RCC 7860 (cell line): ENCODE measurements around the gene NLRP8.
"Not testable (repeated sequence)": the region's sequence is repeated elsewhere in the genome, so short reads cannot be mapped to it uniquely, and the experiment has no call there.

Experiments used
- DNase-seq: peaks from one replicate; pipeline ENCODE4 v3.0.0-alpha.2; 2015; ENCODE audit warnings: low spot score
- FAIRE-seq: peaks from 2 replicates; lab custom pipeline; 2012; peaks lifted over from hg19 to GRCh38; lab: Jason Lieb, UNC

Gene NLRP8

DNA sequence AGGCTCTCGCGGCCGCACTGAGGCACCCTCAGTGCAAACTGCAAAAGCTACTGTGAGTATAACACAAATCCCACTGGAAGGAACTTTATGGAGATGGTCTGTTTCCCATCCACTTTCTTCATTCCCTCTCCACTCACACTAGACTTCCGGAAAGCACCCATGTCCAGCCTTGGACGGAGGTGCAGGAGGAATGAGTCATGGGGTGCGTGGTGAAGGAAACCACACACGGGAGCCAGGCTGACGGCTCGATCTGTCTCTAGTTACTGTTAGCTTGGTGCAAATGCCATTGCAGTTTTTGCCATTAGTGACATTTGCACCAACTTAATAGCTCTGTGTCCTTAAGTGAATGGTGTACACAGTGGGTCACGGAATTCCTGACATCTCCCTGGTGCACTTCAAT, 14.6 kb downstream of the NLRP8 start:
- DNase-seq (peak; percentile 47), FAIRE-seq (peak; percentile 75)

DNA sequence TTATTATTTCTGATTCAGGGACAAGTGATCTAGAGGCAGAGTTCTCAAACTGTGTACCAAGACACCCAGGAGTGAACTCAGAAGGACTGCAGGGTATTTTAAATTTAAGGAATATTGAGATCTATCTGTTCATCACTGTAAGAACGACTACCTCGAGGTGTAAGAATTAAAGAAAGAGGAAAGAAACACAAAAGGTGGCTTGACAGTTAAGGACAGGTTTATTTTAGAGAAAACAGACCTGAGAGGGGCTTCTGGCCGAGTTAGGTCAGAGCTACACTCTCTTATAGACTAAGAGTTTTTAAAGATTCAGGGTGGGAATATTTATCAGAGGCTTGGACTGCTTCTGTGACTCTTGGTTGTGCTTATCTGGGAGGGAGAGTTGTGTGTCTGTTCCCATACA, 26.4 kb downstream of the NLRP8 start:
- no peak for FAIRE-seq
- no peak for DNase-seq

DNA sequence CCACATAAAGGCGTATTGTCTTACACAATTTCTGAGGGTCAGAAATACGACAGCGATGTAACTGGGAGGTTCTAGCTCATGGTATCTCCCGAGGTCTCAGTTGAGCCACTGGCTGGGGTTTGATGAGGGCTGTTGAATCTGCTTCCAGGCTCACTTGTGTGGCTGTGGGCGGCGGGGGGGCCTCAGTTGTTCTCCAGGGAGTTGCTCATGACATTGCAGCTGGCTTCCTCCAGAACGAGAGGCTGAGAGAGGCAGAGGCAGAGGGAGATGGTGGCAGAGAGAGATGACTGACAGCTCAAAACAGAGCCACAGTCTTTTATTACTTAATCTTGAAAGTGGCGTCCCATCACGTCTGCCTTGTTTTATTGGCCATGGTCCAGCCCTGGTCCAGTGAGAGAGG, 32.8 kb downstream of the NLRP8 start:
- DNase-seq (no peak), FAIRE-seq (no peak)

DNA sequence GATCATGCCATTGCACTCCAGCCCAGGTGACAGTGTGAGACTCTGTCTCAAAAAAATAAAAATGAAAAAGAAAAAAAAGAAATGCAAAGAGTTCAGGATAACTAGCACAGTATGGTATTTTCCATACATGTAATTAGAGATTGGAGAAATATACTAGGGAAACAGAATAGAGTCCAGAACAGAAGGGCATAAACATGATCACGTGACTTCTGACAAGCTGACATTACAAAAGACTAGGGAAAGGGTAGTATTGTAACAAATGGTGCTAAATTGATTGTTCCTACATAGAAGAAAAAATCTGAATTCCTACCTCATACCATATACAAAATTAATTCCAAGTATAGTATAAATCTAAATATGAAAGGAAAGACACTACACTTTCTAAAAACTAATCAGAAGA, 37.6 kb downstream of the NLRP8 start:
- DNase-seq = no peak
- FAIRE-seq = no peak

DNA sequence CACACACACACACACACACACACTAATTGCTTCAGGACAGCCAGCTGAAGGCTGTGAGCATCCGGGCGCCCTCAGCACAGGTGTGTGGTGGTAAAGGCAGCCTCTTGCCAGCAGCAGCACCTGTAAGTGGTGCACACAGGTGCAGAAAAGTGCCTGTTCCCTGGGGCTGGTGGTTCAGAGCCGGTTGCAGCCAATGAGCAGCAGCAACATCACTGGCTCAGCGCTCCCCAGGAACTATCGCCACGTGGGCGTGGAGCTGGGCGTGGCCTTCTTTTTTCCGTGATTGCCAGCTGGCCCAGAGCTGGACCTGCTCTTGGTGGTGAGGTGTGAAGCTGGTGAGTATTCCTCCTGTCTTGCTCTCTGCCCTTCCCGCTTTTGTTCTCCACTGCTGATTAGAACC, 38.9 kb downstream of the NLRP8 start, which contains the start of gene NLRP5:
TSS of gene NLRP5 (plus strand) at position 289 of the 400 bp plus-strand sequence.
- FAIRE-seq (no peak), DNase-seq (no peak)

DNA sequence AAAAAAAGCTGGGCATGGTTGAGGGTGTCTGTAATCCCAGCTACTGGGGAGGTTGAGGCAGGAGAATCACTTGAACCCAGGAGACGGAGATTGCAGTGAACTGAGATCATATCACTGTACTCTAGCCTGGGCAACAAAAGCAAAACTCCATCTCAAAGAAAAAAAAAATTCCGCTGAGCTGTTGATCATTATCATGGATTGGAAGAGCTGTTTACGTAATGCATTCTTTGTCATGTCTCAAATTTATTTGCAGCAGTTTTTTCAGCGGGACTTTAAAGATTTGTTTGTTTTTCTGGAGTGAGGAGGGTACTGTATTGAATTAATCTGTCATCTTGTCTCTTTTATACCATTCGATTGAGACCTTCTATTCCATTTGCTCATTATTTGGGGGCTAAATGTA, 43.2 kb downstream of the NLRP8 start:
- DNase-seq (no peak), FAIRE-seq (no peak)

DNA sequence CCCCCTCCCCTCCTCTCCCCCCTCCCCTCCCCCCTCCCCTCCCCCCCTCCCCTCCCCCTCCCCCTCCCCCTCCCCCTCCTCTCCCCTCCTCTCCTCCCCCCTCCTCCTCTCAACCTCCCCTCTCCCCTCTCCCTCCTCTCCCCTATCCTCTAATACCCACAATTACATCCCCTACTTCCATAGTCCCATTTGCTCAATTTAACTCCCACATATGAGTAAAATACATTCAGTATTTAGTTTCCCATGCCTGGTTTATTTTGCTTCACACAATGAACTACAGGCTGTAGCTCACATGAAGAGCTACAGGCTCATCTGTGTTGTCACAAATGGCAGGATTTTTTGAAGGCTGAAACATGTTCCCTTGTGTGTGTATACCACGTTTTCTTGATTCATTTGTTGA, 45.9 kb downstream of the NLRP8 start:
- DNase-seq (no peak), FAIRE-seq (no peak)

DNA sequence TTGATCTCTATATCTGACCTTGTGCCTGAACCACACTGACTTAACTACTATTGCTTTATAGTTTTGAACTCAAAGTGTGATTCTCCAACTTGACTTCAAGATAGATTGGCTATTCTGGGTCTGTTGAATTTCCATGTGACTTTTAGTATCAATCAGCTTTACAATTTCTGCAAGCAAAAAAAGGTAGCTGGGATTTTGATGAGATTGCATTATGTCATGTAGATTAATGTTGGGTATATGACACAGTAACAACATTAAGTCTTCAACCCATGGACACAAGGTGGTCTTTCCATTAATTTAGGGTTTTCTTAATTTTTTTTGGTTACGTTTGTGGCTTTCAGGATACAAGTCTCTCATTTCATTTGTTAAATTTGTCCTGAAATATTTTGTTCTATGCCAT, 67.1 kb downstream of the NLRP8 start:
- DNase-seq (no peak), FAIRE-seq (no peak)

DNA sequence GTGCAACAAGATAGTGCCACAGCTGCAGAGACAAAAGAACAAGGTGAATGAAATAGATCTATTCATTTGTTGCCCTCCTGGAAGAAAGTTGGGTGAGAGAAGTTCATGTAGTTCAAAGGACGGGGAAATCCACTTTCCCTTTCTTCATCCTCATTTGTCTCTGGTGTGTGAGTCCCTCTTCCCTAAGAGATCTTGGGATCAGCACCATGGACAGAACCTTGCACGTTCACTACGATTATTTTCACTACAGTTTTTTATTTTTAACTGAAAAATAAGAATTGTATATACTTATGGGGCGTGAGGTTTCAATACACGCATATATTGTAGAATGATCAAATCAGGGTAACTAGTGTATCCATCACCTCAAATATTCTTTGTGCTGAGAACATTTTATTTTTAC, 68.1 kb downstream of the NLRP8 start:
- no peak for FAIRE-seq
- no peak for DNase-seq

DNA sequence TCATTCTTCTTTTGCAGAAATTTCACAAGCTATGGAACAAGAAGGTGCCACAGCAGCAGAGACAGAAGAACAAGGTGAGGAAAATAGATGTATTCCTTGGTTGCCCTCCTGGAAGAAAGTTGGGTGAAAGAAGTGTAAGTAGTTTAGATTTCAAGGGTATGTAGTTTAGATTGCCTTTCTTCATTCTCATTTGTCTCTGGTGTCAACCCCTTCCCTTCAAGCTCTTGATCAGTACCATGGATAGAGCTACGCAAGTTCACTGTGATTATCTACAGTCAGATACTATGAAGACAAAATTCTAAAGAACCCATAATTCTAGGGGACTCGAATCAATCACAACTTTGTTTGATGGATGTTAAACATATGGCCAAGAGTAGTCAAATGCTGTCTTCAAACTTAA, 71.7 kb downstream of the NLRP8 start:
- not testable (repeated sequence) for FAIRE-seq

DNA sequence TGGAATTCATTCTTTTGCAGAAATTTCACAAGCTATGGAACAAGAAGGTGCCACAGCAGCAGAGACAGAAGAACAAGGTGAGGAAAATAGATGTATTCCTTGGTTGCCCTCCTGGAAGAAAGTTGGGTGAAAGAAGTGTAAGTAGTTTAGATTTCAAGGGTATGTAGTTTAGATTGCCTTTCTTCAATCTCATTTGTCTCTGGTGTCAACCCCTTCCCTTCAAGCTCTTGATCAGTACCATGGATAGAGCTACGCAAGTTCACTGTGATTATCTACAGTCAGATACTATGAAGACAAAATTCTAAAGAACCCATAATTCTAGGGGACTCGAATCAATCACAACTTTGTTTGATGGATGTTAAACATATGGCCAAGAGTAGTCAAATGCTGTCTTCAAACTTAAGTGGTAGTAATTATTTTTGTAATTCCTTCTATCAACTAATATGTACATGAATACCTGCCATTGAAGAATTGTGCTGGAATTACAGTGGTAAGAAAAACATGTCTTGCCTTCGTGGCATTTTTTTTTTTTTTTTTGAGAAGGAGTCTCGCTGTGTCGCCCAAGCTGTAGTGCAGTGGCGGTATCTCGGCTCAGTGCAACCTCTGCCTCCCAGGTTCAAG, 72.8 kb downstream of the NLRP8 start:
- FAIRE-seq = not testable (repeated sequence)

More for the DNA sequence above, 71.7 kb downstream of the NLRP8 start:
- DNase-seq = not testable (repeated sequence)

DNA sequence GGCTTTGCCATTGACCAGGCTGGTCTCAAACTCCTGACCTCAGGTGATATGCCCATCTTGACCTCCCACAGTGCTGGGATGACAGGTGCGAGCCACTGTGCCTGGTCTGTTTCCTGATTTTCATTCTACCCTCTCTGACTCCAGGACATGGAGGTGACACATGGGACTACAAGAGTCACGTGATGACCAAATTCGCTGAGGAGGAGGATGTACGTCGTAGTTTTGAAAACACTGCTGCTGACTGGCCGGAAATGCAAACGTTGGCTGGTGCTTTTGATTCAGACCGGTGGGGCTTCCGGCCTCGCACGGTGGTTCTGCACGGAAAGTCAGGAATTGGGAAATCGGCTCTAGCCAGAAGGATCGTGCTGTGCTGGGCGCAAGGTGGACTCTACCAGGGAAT, 79.1 kb downstream of the NLRP8 start:
- no peak for FAIRE-seq
- DNase-seq = no peak

More for the DNA sequence above, 72.8 kb downstream of the NLRP8 start:
- DNase-seq = not testable (repeated sequence)
